ENCODE measurements around the gene PPP1R7. TPM values are rescaled to one million over a fixed set of nuclear protein-coding genes. Genes with fewer than 3 reads are reported as not detected.
"Not testable (repeated sequence)": the region's sequence is repeated elsewhere in the genome, so short reads cannot be mapped to it uniquely, and the experiment has no call there.

PPP1R7 gene, protein sequence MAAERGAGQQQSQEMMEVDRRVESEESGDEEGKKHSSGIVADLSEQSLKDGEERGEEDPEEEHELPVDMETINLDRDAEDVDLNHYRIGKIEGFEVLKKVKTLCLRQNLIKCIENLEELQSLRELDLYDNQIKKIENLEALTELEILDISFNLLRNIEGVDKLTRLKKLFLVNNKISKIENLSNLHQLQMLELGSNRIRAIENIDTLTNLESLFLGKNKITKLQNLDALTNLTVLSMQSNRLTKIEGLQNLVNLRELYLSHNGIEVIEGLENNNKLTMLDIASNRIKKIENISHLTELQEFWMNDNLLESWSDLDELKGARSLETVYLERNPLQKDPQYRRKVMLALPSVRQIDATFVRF
- 10 to 100 TPM; 91.2 to 93.8 TPM for total RNA-seq

DNA sequence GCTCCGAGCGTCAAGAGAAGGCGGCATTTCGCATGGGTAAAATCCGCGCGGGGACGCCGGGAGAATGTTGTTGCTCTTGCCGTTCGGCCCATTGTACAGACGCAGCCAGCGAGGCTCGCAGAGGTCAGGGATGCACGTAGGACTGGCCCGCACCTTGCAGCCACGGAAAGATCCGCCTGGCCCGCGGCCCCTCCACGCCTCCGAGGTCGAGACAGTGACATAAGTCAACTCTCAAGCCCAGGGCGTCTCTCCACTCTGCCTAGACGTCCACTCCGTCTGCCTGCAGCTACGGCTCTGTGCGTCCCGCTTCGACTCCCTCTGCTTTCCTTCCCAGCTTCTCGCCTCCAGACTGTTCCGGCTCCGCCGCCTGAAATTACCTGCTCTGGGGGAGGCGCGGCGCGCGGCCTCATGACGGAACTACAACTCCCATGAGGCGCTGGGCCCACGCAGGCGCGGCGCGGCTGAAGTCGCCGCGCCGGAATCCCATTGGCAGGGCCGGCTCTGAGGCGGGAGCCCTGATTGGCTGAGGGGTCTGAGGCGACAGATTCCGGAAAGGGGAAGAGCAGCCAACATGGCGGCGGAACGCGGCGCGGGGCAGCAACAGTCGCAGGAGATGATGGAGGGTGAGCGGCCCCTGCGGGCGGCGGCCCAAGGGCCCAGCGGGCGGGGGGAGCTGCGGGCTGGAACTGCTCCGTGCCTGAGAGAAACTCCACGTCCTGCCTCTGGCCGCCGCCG is at the start of gene PPP1R7:
Gene PPP1R7, plus strand, starts transcription at position 543 of the 735 bp plus-strand sequence. Its CDS starts 29 bp downstream, at position 572.
- Mint-ChIP-seq H3K9me3 (no peaks in the 10 kb centered on the region), H3K27me3 (ENCODE audit: low read depth) (no peaks in the 10 kb centered on the region), H3K27ac (peak within 1 kb of the TSS; percentile 85), H3K4me1 (ENCODE audit: low read depth) (peaks cover 44% of the 10 kb centered on the region), H3K36me3 (ENCODE audit: low read depth) (peaks cover 6% of the 10 kb centered on the region), H3K4me3 (peak within 1 kb of the TSS; percentile 96)
- peak; percentile 97 for DNase-seq
- intact Hi-C loops (cut with micrococcal nuclease) = loop anchor here (1.0 to 10.0 kb wide), 13 partner anchors 23 to 732 kb away; partner anchors contain the start of genes ATG4B, DTYMK, FARP2 and HDLBP
- CTCF ChIA-PET = interaction anchor here (1.6 to 3.3 kb wide), 4 partner anchors 45 to 72 kb away, joined by 3 to 15 read pairs (median 4); no protein-coding TSS in a partner anchor

DNA sequence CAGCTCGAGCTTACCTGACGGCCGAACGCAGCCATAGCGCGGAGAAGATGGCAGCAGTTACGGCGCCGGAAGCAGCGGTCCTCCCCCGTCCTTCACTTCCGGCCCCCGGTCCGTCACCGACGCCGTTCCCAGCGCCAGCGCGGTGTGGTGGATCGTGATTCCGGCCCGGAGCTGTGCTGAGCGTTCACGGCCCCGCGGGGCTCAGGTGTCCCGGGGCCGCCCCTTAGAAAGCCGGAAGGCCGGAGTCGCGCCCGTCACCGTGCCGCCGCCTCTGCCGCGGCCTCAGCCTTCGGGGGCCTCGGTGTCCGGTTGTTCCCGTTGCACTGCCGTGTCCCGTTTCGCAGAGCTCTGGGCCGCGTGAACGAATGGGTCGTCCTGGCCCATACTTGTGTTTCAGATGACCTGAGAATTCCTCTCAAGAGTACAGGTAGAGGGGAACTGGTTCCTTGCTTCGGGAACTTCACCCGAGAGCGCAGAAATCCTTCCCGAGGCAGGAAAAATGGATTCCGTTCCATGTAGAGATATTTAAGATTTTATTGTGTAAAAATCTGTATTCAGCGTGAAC is 47.9 kb upstream of the PPP1R7 start, which contains the start of gene MTERF4:
Gene MTERF4, minus strand, starts transcription at position 49 of the 565 bp plus-strand sequence. Its CDS starts 14 bp downstream, at position 35.
- CTCF ChIA-PET = interaction anchor here (0.6 kb wide), 1 partner anchor 12 kb away, joined by 3 read pairs; no protein-coding TSS in a partner anchor
- Mint-ChIP-seq H3K4me3 (peak within 1 kb of the TSS; percentile 97), H3K9me3 (no peaks in the 10 kb centered on the region), H3K27me3 (ENCODE audit: low read depth) (no peaks in the 10 kb centered on the region), H3K4me1 (ENCODE audit: low read depth) (peaks cover 62% of the 10 kb centered on the region), H3K36me3 (ENCODE audit: low read depth) (peaks cover 18% of the 10 kb centered on the region), H3K27ac (peak within 1 kb of the TSS; percentile 99)
- intact Hi-C loops (cut with micrococcal nuclease) = loop anchor here (1.0 to 5.0 kb wide), 8 partner anchors 24 to 740 kb away; partner anchors contain the start of genes ATG4B, DUSP28, HDLBP and ING5
- DNase-seq = peak; percentile 93

DNA sequence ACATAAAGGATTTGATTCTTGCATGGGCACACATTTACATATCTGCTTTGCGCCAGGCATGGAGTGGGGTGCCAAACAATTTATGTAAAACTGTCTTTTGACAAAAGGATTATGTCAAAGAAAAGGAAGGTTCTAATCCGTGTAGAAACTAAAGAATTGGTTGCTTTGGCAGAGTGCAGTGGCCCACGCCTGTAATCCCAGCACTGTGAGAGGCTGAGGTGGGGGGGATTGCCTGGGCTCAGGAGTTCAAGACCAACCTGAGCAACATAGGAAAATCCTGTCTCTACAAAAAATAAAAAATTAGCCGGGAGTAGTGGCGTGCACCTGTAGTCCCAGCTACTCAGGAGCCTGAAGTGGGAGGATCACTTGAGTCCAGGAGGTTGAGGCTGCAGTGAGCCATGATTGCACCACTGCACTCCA is 47.1 kb upstream of the PPP1R7 start:
- peak overlapping the region; percentile 97 for H3K4me3 Mint-ChIP-seq
- H3K27me3 Mint-ChIP-seq (ENCODE audit: low read depth) = no peaks in the 10 kb centered on the region
- H3K36me3 Mint-ChIP-seq (ENCODE audit: low read depth) = peaks cover 18% of the 10 kb centered on the region
- DNase-seq = no peak
- H3K4me1 Mint-ChIP-seq (ENCODE audit: low read depth) = peaks cover 58% of the 10 kb centered on the region
- H3K9me3 Mint-ChIP-seq = no peaks in the 10 kb centered on the region
- peak overlapping the region; percentile 99 for H3K27ac Mint-ChIP-seq
- intact Hi-C loops (cut with micrococcal nuclease) = loop anchor here (2.0 to 5.0 kb wide), 7 partner anchors 24 to 739 kb away; partner anchors contain the start of genes ATG4B, DUSP28, HDLBP and ING5
- CTCF ChIA-PET = no interaction called here

DNA sequence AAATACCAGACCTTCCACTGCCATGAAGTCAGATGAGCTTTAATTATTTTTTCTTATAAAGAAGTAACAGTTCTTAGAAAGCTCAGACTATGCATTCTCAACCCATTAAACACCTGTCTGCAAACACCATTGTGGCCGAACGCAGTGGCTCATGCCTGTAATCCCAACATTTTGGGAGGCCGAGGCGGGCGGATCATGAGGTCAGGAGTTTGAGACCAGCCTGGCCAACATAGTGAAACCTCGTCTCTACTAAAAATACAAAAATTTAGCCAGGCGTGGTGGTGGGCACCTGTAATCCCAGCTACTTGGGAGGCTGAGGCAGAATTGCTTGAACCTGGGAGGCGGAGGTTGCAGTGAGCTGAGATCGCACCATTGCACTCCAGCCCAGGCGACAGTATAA is 45.7 kb upstream of the PPP1R7 start:
- Mint-ChIP-seq H3K36me3 (ENCODE audit: low read depth) (peaks cover 18% of the 10 kb centered on the region), H3K27ac (peak overlapping the region; percentile 99), H3K4me1 (ENCODE audit: low read depth) (peaks cover 58% of the 10 kb centered on the region)
- not testable (repeated sequence) for H3K9me3 Mint-ChIP-seq; H3K4me3 Mint-ChIP-seq; H3K27me3 Mint-ChIP-seq (ENCODE audit: low read depth); DNase-seq
- intact Hi-C loops (cut with micrococcal nuclease) = loop anchor here (5.0 kb wide), 5 partner anchors 338 to 738 kb away; partner anchors contain the start of genes ATG4B, DUSP28, ING5 and THAP4
- CTCF ChIA-PET = interaction anchor here (0.6 to 1.2 kb wide), 3 partner anchors 10 to 45 kb away, joined by 4 read pairs; partner anchors contain the start of genes PASK and PPP1R7

DNA sequence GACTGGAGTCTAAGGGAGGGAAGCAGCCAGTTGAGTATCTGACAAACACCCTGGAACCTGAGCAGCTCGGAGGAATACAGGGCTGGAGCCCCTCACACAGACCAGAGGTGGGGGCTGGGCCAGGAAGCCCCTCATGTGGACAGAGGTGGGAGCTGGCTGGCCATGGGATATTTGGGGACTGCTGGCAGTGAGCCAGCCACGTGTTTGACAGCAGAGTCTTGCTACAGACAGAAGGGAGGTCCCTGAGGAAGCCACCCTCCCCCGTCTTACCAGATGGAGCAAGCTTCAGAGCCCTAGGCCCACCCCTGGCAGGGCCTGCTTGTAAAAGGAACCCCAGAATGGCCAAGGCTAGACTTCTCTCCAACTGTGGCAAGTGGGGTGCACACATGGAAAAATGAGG is 44.6 kb upstream of the PPP1R7 start:
- H3K27me3 Mint-ChIP-seq (ENCODE audit: low read depth) = no peaks in the 10 kb centered on the region
- peaks cover 26% of the 10 kb centered on the region for H3K36me3 Mint-ChIP-seq (ENCODE audit: low read depth)
- peak overlapping the region; percentile 92 for H3K27ac Mint-ChIP-seq
- no peaks in the 10 kb centered on the region for H3K9me3 Mint-ChIP-seq
- CTCF ChIA-PET = interaction anchor here (0.6 to 1.2 kb wide), 2 partner anchors 18 to 44 kb away, joined by 3 to 4 read pairs; partner anchors contain the start of genes PASK and PPP1R7
- peaks cover 56% of the 10 kb centered on the region for H3K4me1 Mint-ChIP-seq (ENCODE audit: low read depth)
- intact Hi-C loops (cut with micrococcal nuclease) = no loop called here
- no peak overlapping the region for H3K4me3 Mint-ChIP-seq
- DNase-seq = no peak

DNA sequence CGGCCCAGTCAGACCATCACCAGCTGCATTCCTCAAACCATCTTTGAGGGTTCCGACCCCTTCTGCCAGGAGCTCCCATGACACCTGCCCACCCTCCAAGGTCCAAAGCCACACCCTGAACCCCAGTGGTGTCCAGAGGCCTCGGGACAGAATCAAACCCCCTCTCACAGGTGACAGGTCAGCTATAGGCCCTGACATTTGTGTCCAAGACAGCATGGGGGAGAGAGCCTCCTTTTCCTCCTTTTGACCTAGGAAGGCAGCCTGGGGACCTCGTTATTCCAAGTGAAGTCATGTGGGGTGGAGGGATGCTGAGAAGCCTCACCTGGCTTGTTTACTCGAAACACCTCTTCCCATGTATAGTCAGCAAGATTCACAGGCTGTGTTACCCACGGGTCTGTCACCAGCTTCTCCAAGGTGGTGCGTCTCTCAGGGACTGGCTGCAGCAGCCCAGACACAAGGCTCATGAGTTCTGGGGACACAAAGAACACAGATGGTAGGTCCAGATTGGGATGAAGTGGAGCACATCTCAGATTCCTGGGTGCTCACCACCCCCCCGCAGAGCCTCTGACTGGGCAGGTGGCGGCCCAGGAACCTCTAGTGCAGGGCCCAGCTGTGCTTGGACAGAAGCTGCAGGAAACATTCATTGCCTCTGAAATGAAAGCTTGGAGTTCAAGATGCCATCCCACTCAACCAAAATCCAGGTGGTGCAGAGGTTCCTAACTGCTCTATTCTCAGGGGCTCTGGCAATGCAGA is 43.1 kb upstream of the PPP1R7 start:
- no peaks in the 10 kb centered on the region for H3K9me3 Mint-ChIP-seq
- CTCF ChIA-PET = no interaction called here
- no peak overlapping the region for H3K4me3 Mint-ChIP-seq
- H3K4me1 Mint-ChIP-seq (ENCODE audit: low read depth) = peaks cover 57% of the 10 kb centered on the region
- peak overlapping the region; percentile 92 for H3K27ac Mint-ChIP-seq
- peaks cover 34% of the 10 kb centered on the region for H3K36me3 Mint-ChIP-seq (ENCODE audit: low read depth)
- intact Hi-C loops (cut with micrococcal nuclease) = no loop called here
- H3K27me3 Mint-ChIP-seq (ENCODE audit: low read depth) = no peaks in the 10 kb centered on the region
- DNase-seq = no peak

DNA sequence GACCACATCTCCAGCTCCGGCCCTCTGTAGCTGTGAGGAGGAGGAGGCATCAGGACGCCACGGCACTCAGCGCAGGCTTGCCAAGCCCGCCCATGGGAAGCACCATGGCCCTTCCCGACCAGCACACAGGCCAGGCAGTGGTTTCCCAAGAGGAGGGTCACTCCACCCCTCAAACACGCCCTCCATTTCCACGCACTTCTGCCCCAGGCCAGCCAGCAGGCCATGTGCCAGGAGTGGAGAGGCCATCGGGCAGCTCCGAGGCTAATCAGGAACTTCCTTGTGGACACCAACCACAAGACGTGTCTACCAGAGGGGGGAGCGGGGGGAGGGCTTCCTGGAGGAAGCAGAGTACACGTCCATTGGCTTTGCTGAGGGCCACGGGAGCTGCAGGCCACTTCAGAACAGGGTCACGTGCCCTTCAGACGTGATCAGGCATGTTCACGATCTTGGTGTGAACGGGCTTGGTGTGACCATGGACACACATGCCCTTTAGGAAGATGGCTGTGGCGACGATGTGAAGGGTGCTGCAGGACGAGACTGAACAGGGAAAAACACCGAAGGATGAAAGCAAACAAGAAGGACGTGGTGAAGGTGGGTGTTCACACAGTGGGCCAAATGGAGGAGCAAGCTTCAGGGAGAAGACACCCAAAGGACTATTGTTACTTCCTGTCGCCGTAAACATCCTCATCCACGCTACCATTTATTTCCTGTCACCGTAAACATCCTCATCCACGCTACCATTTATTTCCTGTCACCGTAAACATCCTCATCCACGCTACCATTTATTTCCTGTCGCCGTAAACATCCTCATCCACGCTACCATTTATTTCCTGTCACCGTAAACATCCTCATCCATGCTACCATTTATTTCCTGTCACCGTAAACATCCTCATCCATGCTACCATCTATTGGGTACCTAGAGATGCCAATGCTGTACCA is 41.7 kb upstream of the PPP1R7 start:
- H3K9me3 Mint-ChIP-seq = no peaks in the 10 kb centered on the region
- H3K4me3 Mint-ChIP-seq = peak overlapping the region; percentile 66
- CTCF ChIA-PET = no interaction called here
- no peaks in the 10 kb centered on the region for H3K27me3 Mint-ChIP-seq (ENCODE audit: low read depth)
- intact Hi-C loops (cut with micrococcal nuclease) = no loop called here
- peaks cover 39% of the 10 kb centered on the region for H3K36me3 Mint-ChIP-seq (ENCODE audit: low read depth)
- H3K4me1 Mint-ChIP-seq (ENCODE audit: low read depth) = peaks cover 55% of the 10 kb centered on the region
- DNase-seq = no peak
- H3K27ac Mint-ChIP-seq = peak overlapping the region; percentile 92

DNA sequence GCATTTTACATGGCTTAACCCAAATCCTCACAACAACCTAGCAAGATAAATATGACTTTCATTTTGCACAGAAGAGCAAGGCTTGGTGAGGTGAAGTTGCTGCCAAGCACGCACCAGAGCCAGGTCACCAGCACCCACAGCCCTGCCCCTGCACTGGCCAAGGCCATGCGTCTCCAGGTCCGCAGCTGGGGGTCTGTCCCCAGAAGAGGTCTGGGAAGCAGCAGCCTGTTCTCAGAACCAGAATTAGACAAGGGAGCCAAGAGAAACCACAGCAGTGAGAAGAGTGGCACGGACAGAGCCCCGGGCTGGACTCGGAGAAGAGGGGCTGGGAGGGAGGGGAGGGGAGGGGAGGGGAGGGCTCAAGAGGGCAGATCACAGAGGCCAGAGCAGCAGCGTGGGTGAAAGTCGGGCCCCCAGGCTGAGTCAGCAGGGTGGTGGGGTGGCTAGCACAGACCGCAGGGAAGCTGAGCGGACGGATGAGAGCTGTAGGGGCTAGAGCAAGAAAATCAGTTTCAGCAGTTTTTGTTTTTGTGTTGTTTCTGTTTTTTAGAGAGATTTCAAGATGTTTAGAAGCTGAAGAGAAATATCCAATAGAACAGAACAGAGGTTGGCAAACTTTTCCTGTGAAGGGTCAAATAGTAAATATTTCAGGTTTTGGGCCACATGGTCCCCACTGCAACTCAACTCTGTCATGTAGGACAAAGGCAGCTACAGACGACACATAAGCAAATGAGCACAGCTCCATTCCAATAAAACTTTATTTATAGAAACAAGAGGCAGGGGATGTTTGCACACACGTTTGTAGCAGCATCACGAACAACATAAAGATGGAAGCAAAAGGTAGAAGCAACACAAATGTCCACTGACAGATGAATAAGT is 40.8 kb upstream of the PPP1R7 start:
- H3K4me3 Mint-ChIP-seq = peak overlapping the region; percentile 70
- no peaks in the 10 kb centered on the region for H3K27me3 Mint-ChIP-seq (ENCODE audit: low read depth)
- no peak for DNase-seq
- no peaks in the 10 kb centered on the region for H3K9me3 Mint-ChIP-seq
- H3K27ac Mint-ChIP-seq = peak overlapping the region; percentile 92
- intact Hi-C loops (cut with micrococcal nuclease) = no loop called here
- peaks cover 54% of the 10 kb centered on the region for H3K4me1 Mint-ChIP-seq (ENCODE audit: low read depth)
- CTCF ChIA-PET = no interaction called here
- peaks cover 44% of the 10 kb centered on the region for H3K36me3 Mint-ChIP-seq (ENCODE audit: low read depth)

DNA sequence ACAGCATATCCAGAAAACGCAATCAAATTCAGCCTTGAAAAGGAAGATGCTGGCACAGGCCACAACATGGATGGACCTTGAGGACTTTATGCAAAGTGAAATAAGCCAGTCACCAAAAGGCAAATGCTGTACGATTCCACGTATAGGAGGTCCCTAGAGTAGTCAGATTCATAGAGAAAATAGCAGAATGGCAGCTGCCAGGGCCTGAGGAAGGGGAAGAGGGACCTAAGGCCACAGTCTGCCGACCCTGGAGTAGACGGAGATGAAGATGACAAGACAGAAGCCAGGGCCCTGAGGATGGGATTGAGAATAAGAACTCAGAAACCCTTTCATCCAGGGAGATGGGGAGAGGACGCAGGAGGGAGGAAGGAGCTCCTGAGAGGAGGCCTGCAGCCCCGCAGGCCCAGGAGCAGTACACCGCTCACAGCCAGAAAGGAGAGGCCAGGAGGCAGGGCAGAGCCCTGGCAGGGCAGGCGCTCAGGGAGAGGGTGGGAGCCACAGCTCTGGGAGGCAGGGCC is 40.1 kb upstream of the PPP1R7 start:
- Mint-ChIP-seq H3K4me3 (peak overlapping the region; percentile 70), H3K4me1 (ENCODE audit: low read depth) (peaks cover 54% of the 10 kb centered on the region), H3K36me3 (ENCODE audit: low read depth) (peaks cover 51% of the 10 kb centered on the region), H3K27ac (peak overlapping the region; percentile 92), H3K27me3 (ENCODE audit: low read depth) (no peaks in the 10 kb centered on the region), H3K9me3 (no peaks in the 10 kb centered on the region)
- intact Hi-C loops (cut with micrococcal nuclease) = no loop called here
- CTCF ChIA-PET = no interaction called here
- no peak for DNase-seq
